ENCODE results near the gene VLDLR. TPM values are rescaled to one million over a fixed set of nuclear protein-coding genes. Genes with fewer than 3 reads are reported as not detected.

The VLDLR gene
- total and polyA plus RNA-seq, 12 donors = 7.7 to 54.1 (median 32.7) TPM

GRCh38 chr9:2597483-2597882, 24.1 kb upstream of the VLDLR start:
- Histone ChIP-seq H3K27me3 (no peaks in the 10 kb centered on the region), H3K27ac (no peak overlapping the region), H3K4me1 (replicated peaks in 1 of 2) (no peaks in the 10 kb centered on the region), H3K36me3 (replicated peaks in 1 of 2) (no peaks in the 10 kb centered on the region), H3K9me3 (replicated peaks in 1 of 3) (no peaks in the 10 kb centered on the region), H3K4me3 (no peak overlapping the region)
- TF ChIP-seq, protein P1, sequence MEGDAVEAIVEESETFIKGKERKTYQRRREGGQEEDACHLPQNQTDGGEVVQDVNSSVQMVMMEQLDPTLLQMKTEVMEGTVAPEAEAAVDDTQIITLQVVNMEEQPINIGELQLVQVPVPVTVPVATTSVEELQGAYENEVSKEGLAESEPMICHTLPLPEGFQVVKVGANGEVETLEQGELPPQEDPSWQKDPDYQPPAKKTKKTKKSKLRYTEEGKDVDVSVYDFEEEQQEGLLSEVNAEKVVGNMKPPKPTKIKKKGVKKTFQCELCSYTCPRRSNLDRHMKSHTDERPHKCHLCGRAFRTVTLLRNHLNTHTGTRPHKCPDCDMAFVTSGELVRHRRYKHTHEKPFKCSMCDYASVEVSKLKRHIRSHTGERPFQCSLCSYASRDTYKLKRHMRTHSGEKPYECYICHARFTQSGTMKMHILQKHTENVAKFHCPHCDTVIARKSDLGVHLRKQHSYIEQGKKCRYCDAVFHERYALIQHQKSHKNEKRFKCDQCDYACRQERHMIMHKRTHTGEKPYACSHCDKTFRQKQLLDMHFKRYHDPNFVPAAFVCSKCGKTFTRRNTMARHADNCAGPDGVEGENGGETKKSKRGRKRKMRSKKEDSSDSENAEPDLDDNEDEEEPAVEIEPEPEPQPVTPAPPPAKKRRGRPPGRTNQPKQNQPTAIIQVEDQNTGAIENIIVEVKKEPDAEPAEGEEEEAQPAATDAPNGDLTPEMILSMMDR (IDR thresholded peaks at IDR 0.05) = no peak
- TF ChIP-seq POLR2A (IDR thresholded peaks at IDR 0.05) = no peak
- WGBS, 4 donors = 69 to 78% (median 75%) methylated on average over 1 of the region's 1 CpG
- DNase-seq = no peak
- intact Hi-C loops (cut with DNase I) = no loop called here

DNA sequence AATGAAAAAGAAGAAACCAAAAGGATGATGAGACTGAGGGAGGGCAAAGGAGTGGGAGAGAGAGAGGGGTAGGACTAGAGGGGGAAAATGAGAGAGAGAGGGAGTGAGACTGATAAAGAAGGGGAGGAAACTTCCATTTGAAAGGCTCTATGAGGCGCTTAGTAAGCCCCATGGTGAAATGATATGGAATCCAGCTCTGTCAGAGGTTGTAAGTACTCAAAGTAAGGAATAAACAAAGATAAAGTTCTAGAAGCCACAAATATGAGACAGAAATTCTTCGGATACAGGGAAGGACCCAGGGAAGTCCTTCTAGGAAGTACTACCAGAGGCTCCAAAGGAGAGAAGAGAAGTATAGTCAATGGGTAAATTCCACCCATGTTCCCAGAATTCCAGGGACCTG, 21.7 kb upstream of the VLDLR start:
- no peak for DNase-seq
- Histone ChIP-seq H3K36me3 (replicated peaks in 1 of 2) (no peaks in the 10 kb centered on the region), H3K4me1 (replicated peaks in 1 of 2) (no peaks in the 10 kb centered on the region), H3K27me3 (no peaks in the 10 kb centered on the region), H3K27ac (no peak overlapping the region), H3K9me3 (replicated peaks in 1 of 3) (no peaks in the 10 kb centered on the region), H3K4me3 (no peak overlapping the region)
- no peak for TF ChIP-seq POLR2A (IDR thresholded peaks at IDR 0.05)
- TF ChIP-seq, protein P1 (IDR thresholded peaks at IDR 0.05) = no peak
- 85 to 92% (median 90%) methylated on average over 2 of the region's 2 CpGs for WGBS, 4 donors
- intact Hi-C loops (cut with DNase I) = no loop called here

DNA sequence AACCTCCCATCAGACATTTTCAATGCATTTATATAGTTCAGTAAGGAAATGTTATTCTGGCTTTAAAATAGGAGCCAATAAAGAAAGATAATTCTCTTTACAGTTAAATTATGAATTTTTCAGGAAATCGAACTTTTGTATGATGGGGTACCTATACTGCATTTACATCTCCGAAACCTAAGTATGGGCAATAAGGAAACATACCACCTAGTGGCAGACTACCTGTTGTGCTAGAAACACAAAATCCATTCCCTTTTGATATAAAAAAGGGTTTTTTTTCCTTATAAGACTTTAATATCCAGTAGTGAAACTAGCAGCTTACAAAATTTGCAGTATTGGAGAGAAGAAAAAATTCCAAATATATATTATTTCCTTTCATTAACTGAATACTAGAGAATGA, 21.3 kb upstream of the VLDLR start:
- WGBS, 4 donors = 78 to 92% (median 88%) methylated on average over 2 of the region's 2 CpGs
- intact Hi-C loops (cut with DNase I) = no loop called here
- Histone ChIP-seq H3K27ac (no peak overlapping the region), H3K36me3 (replicated peaks in 1 of 2) (no peaks in the 10 kb centered on the region), H3K9me3 (replicated peaks in 1 of 3) (no peaks in the 10 kb centered on the region), H3K4me1 (replicated peaks in 1 of 2) (no peaks in the 10 kb centered on the region), H3K27me3 (no peaks in the 10 kb centered on the region), H3K4me3 (no peak overlapping the region)
- no peak for TF ChIP-seq POLR2A (IDR thresholded peaks at IDR 0.05)
- TF ChIP-seq, protein P1 (IDR thresholded peaks at IDR 0.05) = no peak
- DNase-seq = no peak

DNA sequence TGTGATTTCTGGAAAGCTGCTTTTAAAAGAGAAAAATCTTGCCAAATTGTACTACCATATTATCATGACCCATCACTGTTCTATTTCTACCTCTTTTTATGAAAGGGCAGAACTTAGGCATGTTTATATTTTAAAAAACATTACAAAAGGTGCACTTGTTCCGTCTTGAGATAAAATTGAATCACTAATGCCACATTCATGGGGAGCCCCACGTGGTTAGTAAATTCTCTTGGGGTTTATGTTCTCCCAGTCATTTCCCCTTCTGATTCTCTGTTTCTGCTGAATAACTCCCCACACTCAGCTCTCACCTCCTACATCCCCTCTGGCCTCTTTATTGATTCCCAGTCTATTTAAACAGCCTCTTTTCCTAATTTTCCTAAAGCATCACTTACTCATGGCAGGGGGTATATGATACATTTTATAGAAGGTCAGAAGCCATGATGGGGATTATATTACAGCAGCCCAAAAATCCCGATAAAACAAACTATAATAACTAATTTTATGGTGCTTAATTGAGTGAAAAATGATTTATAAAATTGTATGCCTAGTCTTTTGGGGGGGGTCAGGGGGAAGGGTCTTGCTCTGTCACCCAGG, 19.7 kb upstream of the VLDLR start:
- H3K27ac ChIP-seq = no peak overlapping the region
- WGBS, 4 donors = 74 to 81% (median 77%) methylated on average over 3 of the region's 3 CpGs

More for the DNA sequence above, 19.7 kb upstream of the VLDLR start:
- Histone ChIP-seq H3K27me3 (no peaks in the 10 kb centered on the region), H3K4me3 (no peak overlapping the region), H3K36me3 (replicated peaks in 1 of 2) (no peaks in the 10 kb centered on the region), H3K9me3 (replicated peaks in 1 of 3) (no peaks in the 10 kb centered on the region), H3K4me1 (replicated peaks in 1 of 2) (no peaks in the 10 kb centered on the region)
- intact Hi-C loops (cut with DNase I) = no loop called here
- no peak for DNase-seq
- TF ChIP-seq, protein P1 (IDR thresholded peaks at IDR 0.05) = no peak
- TF ChIP-seq POLR2A (IDR thresholded peaks at IDR 0.05) = no peak
